Stomach smooth muscle (tissue), 2 donors: ENCODE results near the gene THRA.

ENCODE experiments used
- H3K27ac ChIP-seq: one replicate; pipeline ENCODE4 v1.7.0; 2013; ENCODE audit warnings: mild to moderate bottlenecking, low read length, inconsistent platforms
- H3K27me3 ChIP-seq, 2 donors: one replicate each; pipeline ENCODE4 v1.7.0; 2013; ENCODE audit warnings: low read length in 2 of 2; ENCODE audit not compliant: insufficient read depth in 2 of 2, control insufficient read depth in 1 of 2
- H3K36me3 ChIP-seq, 2 donors: one replicate each; pipeline ENCODE4 v1.7.0; 2013; ENCODE audit warnings: low read length in 2 of 2; ENCODE audit not compliant: control insufficient read depth in 2 of 2, insufficient read depth in 2 of 2
- H3K4me1 ChIP-seq: one replicate; pipeline ENCODE4 v1.7.0; 2013; ENCODE audit warnings: low read length; ENCODE audit not compliant: control insufficient read depth, insufficient read depth
- H3K4me3 ChIP-seq, 2 donors: one replicate each; pipeline ENCODE4 v1.7.0; 2013; ENCODE audit warnings: low read length in 2 of 2
- H3K9ac ChIP-seq, 2 donors: one replicate each; pipeline ENCODE4 v1.7.0; 2013; ENCODE audit warnings: low read length in 2 of 2, mild to moderate bottlenecking in 1 of 2
- H3K9me3 ChIP-seq, 2 donors: one replicate each; pipeline ENCODE4 v1.7.0; 2013; ENCODE audit warnings: low read length in 2 of 2; ENCODE audit not compliant: control insufficient read depth in 2 of 2
- donor health status: healthy.
- donor health status: Pancreatic carcinoma.

The THRA gene

DNA sequence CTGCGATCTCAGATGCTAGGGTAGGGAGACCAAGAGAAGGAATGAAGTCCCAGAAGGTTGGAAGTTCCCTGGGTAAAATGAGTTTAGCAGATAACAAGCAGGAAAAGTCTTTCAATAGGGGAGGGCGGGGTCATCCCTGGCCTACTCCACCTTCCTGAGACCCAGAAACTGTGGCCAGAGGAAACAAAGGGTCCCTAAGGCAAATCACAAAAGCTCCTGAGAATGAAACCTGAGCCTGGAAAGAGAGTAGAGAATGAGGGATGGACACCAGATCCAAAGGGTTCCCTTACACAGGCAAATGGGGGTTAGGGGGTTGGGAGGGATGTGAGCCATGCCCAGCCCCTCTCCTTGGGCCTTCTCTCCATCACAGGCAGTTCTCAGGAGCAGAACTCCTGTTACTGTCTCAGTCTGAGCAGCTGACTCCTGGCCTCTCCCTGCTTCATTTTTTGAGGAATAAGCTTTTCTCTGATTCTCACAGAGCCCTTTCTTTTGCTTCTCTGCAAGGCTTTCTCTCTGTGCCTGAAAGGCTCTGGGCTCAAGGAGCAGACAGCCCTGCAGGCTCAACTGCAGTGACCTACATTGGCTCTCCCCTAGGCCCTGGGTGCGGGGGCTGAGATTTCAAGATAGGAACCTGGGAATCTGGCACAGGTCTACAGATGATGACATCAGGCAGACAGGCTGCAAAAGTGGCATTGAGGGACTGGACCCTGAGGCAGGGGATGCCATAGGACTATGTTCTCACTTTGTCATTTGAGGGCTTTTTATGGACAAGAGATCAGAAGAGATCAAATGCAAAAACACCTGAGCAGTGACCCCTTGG is 47.5 kb downstream of the THRA start:
- Histone ChIP-seq H3K4me1 (peaks cover 89% of the 10 kb centered on the region), H3K27ac (peak overlapping the region; percentile 97), H3K9ac (peak overlapping the region; percentile 36 to 59), H3K36me3 (no peaks in the 10 kb centered on the region), H3K9me3 (no peaks in the 10 kb centered on the region), H3K4me3 (peak overlapping the region in 1 of 2 donors; percentile 55), H3K27me3 (no peaks in the 10 kb centered on the region)

DNA sequence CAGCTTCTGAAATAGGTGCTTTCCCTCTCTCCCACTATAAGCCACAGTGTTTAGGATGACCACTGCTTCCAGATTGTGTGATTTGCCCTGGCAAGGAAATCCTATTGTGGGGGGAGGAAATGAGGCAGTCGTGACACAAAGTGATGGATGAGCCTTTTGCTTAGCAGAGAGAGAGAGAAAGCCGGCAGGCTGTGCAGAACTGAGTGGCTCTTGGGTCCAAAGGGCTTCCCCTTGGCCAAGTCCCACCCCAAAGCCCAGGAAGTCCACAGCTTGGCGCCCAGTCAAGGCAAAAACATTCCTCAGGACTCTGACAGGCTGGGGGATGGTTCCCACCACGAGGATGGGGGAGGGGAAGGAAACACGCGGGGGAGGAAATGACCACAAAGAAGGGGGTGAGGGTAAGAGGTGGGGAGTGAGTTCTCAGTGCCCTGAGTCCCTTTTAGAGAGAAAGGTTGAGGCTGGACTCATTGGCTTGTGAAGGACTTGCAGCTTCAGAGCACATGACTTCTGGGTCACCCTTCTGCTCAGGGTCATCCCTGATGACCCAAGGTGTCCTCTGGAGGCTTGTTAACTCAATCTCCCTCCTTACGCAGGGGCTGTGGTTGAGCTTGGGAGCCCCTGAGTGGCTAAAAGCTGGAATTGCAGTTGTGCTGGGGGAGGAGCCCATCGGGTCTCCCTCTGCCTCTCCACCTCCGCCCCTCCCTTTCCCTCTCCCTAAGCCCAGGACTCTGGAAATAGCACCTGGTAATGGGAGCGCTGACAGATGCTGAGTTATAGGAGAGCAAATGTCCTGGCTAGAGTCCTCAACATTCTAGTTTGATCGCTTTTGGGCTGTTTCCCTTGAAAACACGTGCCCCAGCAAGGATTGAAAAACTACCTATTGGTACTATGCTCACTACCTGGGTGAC is 48.7 kb downstream of the THRA start:
- peaks cover 77% of the 10 kb centered on the region for H3K4me1 ChIP-seq
- H3K4me3 ChIP-seq = peak overlapping the region in 1 of 2 donors; percentile 55
- no peaks in the 10 kb centered on the region for H3K36me3 ChIP-seq
- no peaks in the 10 kb centered on the region for H3K27me3 ChIP-seq
- H3K27ac ChIP-seq = peak overlapping the region; percentile 97
- H3K9me3 ChIP-seq = no peaks in the 10 kb centered on the region
- H3K9ac ChIP-seq = peak overlapping the region; percentile 59 to 60

DNA sequence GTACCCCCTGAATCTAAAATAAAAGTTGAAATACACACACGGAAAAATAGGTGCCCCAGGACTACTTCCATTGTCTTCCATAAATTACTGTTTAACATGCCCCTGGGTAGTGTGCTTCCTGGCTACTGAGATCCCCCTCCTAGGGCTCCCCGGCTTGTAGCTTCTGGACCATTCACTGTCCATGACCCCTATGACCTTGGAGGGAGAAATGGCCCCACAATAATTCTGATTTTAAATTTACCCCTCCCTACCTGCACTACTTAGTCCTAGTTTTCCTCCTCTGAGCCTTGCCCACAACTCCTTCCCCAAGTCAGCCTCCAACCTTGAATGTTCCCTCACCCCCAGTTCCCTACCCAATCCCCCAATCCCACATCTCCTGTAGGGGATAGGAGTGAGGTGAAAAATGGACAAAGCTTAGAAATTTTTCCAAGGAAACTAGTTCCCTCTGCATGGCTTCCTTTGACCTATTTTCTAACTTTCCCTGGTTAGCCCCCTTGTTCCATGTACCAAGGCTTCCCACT is 49.5 kb downstream of the THRA start:
- H3K9ac ChIP-seq = peak overlapping the region; percentile 52 to 60

GRCh38 chr17:40112718-40113109 is 49.9 kb downstream of the THRA start:
- Histone ChIP-seq H3K9ac (peak overlapping the region; percentile 52 to 60), H3K36me3 (no peaks in the 10 kb centered on the region), H3K27ac (peak overlapping the region; percentile 97), H3K9me3 (no peaks in the 10 kb centered on the region), H3K4me3 (peak overlapping the region; percentile 41 to 74), H3K27me3 (no peaks in the 10 kb centered on the region), H3K4me1 (peaks cover 64% of the 10 kb centered on the region)

More for the DNA sequence above, 49.5 kb downstream of the THRA start:
- Histone ChIP-seq H3K27me3 (no peaks in the 10 kb centered on the region), H3K36me3 (no peaks in the 10 kb centered on the region), H3K27ac (peak overlapping the region; percentile 97), H3K9me3 (no peaks in the 10 kb centered on the region), H3K4me3 (peak overlapping the region in 1 of 2 donors; percentile 74), H3K4me1 (peaks cover 69% of the 10 kb centered on the region)

GRCh38 chr17:40113110-40113906 is 50.5 kb downstream of the THRA start:
- H3K27ac ChIP-seq = peak overlapping the region; percentile 97
- H3K36me3 ChIP-seq = no peaks in the 10 kb centered on the region
- peak overlapping the region; percentile 52 to 60 for H3K9ac ChIP-seq
- peak overlapping the region; percentile 66 to 74 for H3K4me3 ChIP-seq
- H3K4me1 ChIP-seq = peaks cover 58% of the 10 kb centered on the region
- H3K9me3 ChIP-seq = no peaks in the 10 kb centered on the region
- no peaks in the 10 kb centered on the region for H3K27me3 ChIP-seq

- peak overlapping the region; percentile 42 to 52 for H3K9ac ChIP-seq
- H3K27me3 ChIP-seq = no peaks in the 10 kb centered on the region
- H3K4me1 ChIP-seq = peaks cover 53% of the 10 kb centered on the region
- no peaks in the 10 kb centered on the region for H3K36me3 ChIP-seq
- peak overlapping the region; percentile 66 to 74 for H3K4me3 ChIP-seq
- H3K27ac ChIP-seq = peak overlapping the region; percentile 97
- H3K9me3 ChIP-seq = no peaks in the 10 kb centered on the region
Observed at GRCh38 chr17:40113907-40114245, 51.1 kb downstream of the THRA start.

DNA sequence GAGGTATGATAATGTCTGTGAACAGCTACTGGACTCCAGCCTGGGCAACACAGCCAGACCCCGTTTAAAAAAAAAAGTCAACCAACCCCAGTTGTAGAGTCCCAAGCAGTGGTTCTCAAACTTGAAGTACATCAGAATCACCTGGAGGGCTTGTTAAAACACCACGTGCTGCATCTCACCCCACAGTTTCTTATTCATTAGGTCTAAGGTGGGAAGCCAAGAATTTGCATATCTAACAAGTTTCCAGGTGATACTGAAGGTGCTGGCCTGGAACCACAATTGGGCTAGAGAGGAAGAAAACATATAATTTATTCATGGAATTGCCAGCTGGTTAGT is 52.3 kb downstream of the THRA start:
- Histone ChIP-seq H3K36me3 (no peaks in the 10 kb centered on the region), H3K4me1 (peaks cover 43% of the 10 kb centered on the region), H3K27me3 (no peaks in the 10 kb centered on the region), H3K9me3 (no peaks in the 10 kb centered on the region), H3K9ac (no peak overlapping the region), H3K4me3 (no peak overlapping the region), H3K27ac (no peak overlapping the region)

GRCh38 chr17:40121181-40122135 is 58.7 kb downstream of the THRA start, which contains the start of gene MSL1:
Gene MSL1 (plus strand): TSS chr17:40121971. CDS start chr17:40122613, 642 bp downstream.
- peaks cover 3 to 4% of the 10 kb centered on the region in 2 donors for H3K36me3 ChIP-seq
- H3K9me3 ChIP-seq = no peaks in the 10 kb centered on the region
- peaks cover 27% of the 10 kb centered on the region for H3K4me1 ChIP-seq
- peak within 1 kb of the TSS; percentile 91 to 97 for H3K4me3 ChIP-seq
- no peaks in the 10 kb centered on the region for H3K27me3 ChIP-seq
- peak within 1 kb of the TSS; percentile 86 to 89 for H3K9ac ChIP-seq
- peak within 1 kb of the TSS; percentile 90 for H3K27ac ChIP-seq

- peak overlapping the region; percentile 90 for H3K27ac ChIP-seq
- H3K4me3 ChIP-seq = peak overlapping the region; percentile 88 to 97
- no peaks in the 10 kb centered on the region for H3K9me3 ChIP-seq
- H3K4me1 ChIP-seq = peaks cover 27% of the 10 kb centered on the region
- H3K27me3 ChIP-seq = no peaks in the 10 kb centered on the region
- peak overlapping the region; percentile 84 to 86 for H3K9ac ChIP-seq
- peaks cover 8 to 10% of the 10 kb centered on the region in 2 donors for H3K36me3 ChIP-seq
Observed at GRCh38 chr17:40122136-40122998, 59.6 kb downstream of the THRA start.
